Measurements from ENCODE around the gene DNAJC19.

- TF ChIP-seq CTCF (conservative IDR thresholded peaks at IDR 0.05; ENCODE audit: low read length), result no peak
- TF ChIP-seq EZH2phosphoT487 (IDR thresholded peaks at IDR 0.05; ENCODE audit: borderline replicate concordance, low read depth, low read length), result no peak
These were observed 17.0 kb upstream of the DNAJC19 start for GRCh38 chr3:181006541-181006940.

Data from OCI-LY7 (cell line).